Glutamatergic neuron (in vitro differentiated cells): ENCODE results near the gene RASA4B. TPM values are rescaled to one million over a fixed set of nuclear protein-coding genes. Genes with fewer than 3 reads are reported as not detected.

Experiments used
- DNase-seq: peaks from one replicate; pipeline ENCODE4 v3.0.0; 2022
- H3K27ac Mint-ChIP-seq: one replicate; pipeline ENCODE4 v1.8.0; 2020; ENCODE audit warnings: mild to moderate bottlenecking, mixed read lengths, inconsistent platforms; ENCODE audit not compliant: unreplicated experiment
- H3K27me3 Mint-ChIP-seq: one replicate; pipeline ENCODE4 v1.8.0; 2020; ENCODE audit warnings: mild to moderate bottlenecking, moderate library complexity, mixed read lengths, inconsistent platforms; ENCODE audit not compliant: unreplicated experiment
- H3K36me3 Mint-ChIP-seq: one replicate; pipeline ENCODE4 v1.8.0; 2020; ENCODE audit warnings: mild to moderate bottlenecking, mixed read lengths, inconsistent platforms; ENCODE audit not compliant: unreplicated experiment
- H3K4me1 Mint-ChIP-seq: one replicate; pipeline ENCODE4 v1.8.0; 2020; ENCODE audit warnings: mild to moderate bottlenecking, low read depth, mixed read lengths, inconsistent platforms; ENCODE audit not compliant: unreplicated experiment
- H3K4me3 Mint-ChIP-seq: one replicate; pipeline ENCODE4 v1.8.0; 2020; ENCODE audit warnings: mild to moderate bottlenecking, mixed read lengths, inconsistent platforms; ENCODE audit not compliant: unreplicated experiment
- H3K9me3 Mint-ChIP-seq: one replicate; pipeline ENCODE4 v1.8.0; 2020; ENCODE audit warnings: mild to moderate bottlenecking, moderate library complexity, mixed read lengths, inconsistent platforms; ENCODE audit not compliant: unreplicated experiment
- total RNA-seq: library from RNA; stranded (reverse); fragmentation: NEBNext Ultra II Directional; extraction: Animal tissue kit (Norgen Biotek cat#: 25700); gene quantifications from one replicate; pipeline ENCODE4 v1.2.1, GENCODE V29; 2021; ENCODE audit not compliant: unreplicated experiment
- TF ChIP-seq, protein P1 (sequence below): fragments of 200-600 bp; sonication (generic); IDR thresholded peaks from one replicate; pipeline ENCODE4 v1.5.0; 2021; ENCODE audit not compliant: partially characterized antibody, unreplicated experiment

RASA4B gene
- total RNA-seq, 1 donor from 2014 or later = 40.1 TPM

DNA sequence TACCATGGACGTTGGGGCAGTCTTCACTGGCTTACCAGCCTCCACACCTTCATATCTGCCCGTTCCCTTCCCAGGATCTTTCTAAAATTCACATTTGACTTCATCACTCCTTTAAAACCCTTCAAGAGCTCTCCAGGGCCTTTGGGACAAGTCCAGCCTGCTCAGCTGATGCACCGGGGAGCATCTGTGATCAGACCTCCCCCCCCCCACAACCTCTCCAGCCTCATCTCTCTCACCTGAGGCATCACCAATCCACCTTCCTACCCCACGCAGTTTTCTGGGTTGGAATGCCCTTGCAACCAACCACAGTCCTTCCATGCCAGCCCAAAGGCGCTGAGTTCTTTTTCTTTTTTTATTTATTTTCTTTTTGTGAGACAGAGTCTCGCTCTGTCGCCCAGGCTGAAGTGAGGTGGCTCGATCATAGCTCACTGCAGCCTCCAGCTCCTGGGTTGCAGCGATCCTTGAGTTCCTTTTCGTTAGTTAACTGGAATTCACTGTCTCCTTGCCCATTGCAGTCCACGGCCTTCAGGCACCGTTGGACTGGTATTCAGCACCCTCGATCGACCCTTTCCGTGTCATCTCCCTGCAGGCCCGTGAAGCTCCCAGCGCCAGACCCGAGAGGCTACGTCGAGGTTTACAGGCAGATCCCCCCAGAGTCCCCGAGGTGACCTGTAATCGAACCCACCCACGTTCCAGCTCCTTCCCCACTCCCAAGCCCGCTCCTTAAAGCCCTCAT is 53.6 kb downstream of the RASA4B start:
- DNase-seq = no peak
- H3K4me3 Mint-ChIP-seq = peak overlapping the region; percentile 96
- TF ChIP-seq, protein P1, sequence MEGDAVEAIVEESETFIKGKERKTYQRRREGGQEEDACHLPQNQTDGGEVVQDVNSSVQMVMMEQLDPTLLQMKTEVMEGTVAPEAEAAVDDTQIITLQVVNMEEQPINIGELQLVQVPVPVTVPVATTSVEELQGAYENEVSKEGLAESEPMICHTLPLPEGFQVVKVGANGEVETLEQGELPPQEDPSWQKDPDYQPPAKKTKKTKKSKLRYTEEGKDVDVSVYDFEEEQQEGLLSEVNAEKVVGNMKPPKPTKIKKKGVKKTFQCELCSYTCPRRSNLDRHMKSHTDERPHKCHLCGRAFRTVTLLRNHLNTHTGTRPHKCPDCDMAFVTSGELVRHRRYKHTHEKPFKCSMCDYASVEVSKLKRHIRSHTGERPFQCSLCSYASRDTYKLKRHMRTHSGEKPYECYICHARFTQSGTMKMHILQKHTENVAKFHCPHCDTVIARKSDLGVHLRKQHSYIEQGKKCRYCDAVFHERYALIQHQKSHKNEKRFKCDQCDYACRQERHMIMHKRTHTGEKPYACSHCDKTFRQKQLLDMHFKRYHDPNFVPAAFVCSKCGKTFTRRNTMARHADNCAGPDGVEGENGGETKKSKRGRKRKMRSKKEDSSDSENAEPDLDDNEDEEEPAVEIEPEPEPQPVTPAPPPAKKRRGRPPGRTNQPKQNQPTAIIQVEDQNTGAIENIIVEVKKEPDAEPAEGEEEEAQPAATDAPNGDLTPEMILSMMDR = no peak
- H3K36me3 Mint-ChIP-seq = no peaks in the 10 kb centered on the region
- peaks cover 8% of the 10 kb centered on the region for H3K4me1 Mint-ChIP-seq
- peaks cover 7% of the 10 kb centered on the region for H3K9me3 Mint-ChIP-seq
- peak overlapping the region; percentile 89 for H3K27ac Mint-ChIP-seq
- H3K27me3 Mint-ChIP-seq = peaks cover 9% of the 10 kb centered on the region

DNA sequence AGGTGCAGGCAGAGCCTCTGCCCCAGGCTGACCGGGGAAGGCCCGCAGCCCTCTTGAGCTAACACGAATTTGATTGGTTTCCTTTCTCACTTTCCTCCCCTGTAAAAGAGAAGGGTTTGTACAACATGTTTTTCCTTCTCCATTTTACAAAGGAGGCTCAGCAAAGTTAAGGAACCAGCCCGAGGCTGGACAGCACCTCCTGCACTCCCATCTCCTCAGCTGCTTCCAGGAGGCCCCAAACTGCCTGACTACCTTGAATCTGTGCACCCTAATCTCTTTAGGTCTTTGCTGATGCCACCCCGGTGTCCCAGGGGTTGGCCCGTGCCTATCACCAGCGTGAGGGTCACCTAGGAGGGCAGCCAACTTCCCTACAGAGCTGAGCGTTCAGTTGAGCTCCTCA is 57.1 kb downstream of the RASA4B start:
- no peak overlapping the region for H3K4me3 Mint-ChIP-seq
- no peak overlapping the region for H3K27ac Mint-ChIP-seq
- DNase-seq = no peak
- H3K9me3 Mint-ChIP-seq = peaks cover 4% of the 10 kb centered on the region
- peaks cover 8% of the 10 kb centered on the region for H3K4me1 Mint-ChIP-seq
- peaks cover 5% of the 10 kb centered on the region for H3K27me3 Mint-ChIP-seq
- TF ChIP-seq, protein P1 = no peak
- H3K36me3 Mint-ChIP-seq = no peaks in the 10 kb centered on the region

DNA sequence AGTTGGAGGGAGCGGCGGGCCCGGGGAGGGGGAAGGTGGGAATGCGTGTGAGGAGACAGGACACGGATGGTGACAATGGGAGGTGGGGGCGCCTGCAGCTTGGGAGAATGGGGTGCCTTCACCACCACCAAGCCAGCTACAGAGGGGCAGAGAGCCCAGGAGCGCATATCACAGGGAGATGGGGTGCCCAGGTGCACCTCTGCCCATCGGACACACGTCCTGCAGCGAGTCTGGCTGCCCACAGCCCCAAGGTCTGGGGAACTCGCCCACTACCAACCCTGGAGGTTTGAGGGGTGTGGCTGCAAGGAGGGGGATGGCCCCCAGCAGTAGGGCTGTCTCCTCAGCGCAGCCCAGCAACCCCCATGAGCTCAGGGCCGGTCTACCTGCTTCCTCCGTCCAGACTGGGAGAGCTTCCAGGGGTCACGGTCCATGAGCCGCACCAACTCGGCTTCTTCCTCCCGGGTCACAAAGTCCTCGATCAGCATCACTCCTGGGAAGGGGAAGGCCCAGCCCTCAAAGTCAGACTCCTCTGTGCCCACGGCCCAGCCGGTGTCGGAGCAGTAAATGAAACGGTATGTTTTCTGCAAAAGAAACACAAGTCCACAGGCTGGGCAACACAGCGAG is 58.2 kb downstream of the RASA4B start:
- no peak for DNase-seq
- TF ChIP-seq, protein P1 = no peak
- H3K36me3 Mint-ChIP-seq = no peaks in the 10 kb centered on the region
- H3K4me3 Mint-ChIP-seq = no peak overlapping the region
- H3K9me3 Mint-ChIP-seq = peaks cover 4% of the 10 kb centered on the region
- H3K27ac Mint-ChIP-seq = no peak overlapping the region
- peaks cover 4% of the 10 kb centered on the region for H3K27me3 Mint-ChIP-seq
- peaks cover 8% of the 10 kb centered on the region for H3K4me1 Mint-ChIP-seq

DNA sequence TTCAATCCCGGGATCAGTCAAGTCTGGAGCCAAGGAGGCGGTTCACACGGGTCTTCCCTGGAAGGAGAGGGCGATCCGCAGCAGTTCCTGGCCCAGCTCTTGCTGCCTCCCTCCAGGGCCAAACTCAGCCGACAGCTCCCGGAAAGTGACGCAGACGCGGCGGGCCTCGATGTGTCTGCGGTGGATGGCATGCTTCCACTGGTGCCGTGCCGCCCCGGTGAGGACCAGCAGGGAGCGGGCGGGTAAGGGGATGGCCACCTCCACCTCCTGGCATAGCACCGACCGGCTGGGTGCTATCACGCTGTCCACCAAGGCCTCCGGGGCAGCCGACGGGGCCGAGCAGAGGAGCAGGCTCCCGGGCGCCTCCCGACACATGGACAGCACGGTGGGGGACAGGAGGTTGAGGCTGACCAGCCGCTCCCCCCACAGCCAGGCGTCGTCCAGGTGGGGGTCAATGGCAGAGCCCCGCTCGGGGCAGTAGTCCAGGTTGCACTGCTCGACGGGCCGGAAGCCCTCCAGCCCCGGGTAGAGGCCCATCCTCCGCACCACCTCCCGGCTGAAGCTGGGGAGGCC is 60.1 kb downstream of the RASA4B start:
- no peak overlapping the region for H3K27ac Mint-ChIP-seq
- H3K36me3 Mint-ChIP-seq = no peaks in the 10 kb centered on the region
- TF ChIP-seq, protein P1 = no peak
- H3K4me1 Mint-ChIP-seq = peaks cover 3% of the 10 kb centered on the region
- no peak for DNase-seq
- no peaks in the 10 kb centered on the region for H3K27me3 Mint-ChIP-seq
- no peaks in the 10 kb centered on the region for H3K9me3 Mint-ChIP-seq
- no peak overlapping the region for H3K4me3 Mint-ChIP-seq

DNA sequence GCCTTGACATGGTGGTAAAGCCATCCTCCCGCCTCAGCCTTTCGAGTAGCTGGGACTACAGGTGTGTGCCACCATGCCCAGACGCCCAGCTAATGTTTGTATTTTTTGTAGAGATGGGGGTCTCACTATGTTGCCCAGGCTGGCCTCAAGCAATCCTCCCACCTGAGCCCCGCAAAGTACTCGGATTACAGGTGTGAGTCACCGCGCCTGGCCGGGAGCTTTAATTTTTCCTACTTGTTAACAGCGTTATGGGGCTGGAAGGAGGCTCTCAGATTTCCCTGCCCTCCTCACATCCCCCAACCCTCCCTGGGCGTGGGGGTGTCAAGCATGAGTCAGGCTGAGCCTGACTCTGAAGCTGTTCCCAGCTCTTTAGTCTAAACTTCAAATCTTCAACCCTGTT is 61.2 kb downstream of the RASA4B start:
- H3K4me3 Mint-ChIP-seq = no peak overlapping the region
- H3K36me3 Mint-ChIP-seq = no peaks in the 10 kb centered on the region
- no peaks in the 10 kb centered on the region for H3K4me1 Mint-ChIP-seq
- H3K27me3 Mint-ChIP-seq = no peaks in the 10 kb centered on the region
- H3K27ac Mint-ChIP-seq = no peak overlapping the region
- TF ChIP-seq, protein P1 = no peak
- no peaks in the 10 kb centered on the region for H3K9me3 Mint-ChIP-seq
- DNase-seq = no peak
